ENCODE measurements around the gene UNC79.
"Not testable (repeated sequence)": the region's sequence is repeated elsewhere in the genome, so short reads cannot be mapped to it uniquely, and the experiment has no call there.

Gene UNC79

GRCh38 chr14:93481758-93482157 lies 51.0 kb downstream of the UNC79 start:
- intact Hi-C loops (cut with DNase I), result no loop called here
- DNase-seq, result no peak

DNA sequence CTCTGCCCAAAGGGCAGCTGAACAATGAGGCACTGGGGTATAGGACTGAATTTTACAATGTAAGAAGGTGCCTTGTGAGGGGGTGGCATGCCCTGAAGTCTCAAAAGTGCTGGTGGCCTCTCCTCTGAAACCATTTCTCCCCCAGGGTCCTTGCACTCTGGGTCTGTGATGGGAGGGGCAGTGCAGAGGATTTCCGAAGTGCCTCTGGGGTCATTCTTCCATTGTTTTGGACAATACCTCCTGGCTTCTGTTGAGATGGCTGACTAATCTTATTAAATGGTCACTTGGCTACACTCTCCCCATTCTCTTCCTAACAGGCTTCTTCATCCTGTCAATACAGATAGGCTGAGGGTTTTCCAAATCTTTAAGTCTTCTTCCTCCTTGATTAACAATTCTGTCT lies 59.3 kb downstream of the UNC79 start:
- no peak for DNase-seq
- intact Hi-C loops (cut with DNase I), result no loop called here

DNA sequence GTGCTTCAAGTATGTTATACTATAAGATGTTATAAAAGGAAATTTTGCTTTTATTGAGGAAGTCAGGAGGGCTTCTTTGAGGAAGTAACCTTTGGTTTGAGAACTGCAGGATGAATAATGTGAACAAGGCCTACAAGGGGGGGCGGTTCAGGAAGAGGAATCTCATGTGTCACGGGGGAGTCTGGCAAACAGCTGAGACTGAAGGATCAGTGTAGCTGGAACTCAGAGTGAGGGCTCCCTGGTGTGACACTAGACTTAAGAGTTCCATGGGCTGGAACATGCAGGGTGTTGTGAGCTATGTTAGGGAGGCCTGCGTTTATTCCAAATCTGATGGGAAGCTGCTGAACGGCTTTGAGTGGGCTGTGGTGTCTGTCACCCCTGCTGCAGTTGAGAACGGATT lies 62.3 kb downstream of the UNC79 start:
- intact Hi-C loops (cut with DNase I), result no loop called here
- peak in 10 of 42 donors; percentile 9 to 45 (median 18) for DNase-seq

- not testable (repeated sequence) for DNase-seq
Observed at GRCh38 chr14:93493622-93494021, 62.9 kb downstream of the UNC79 start.

GRCh38 chr14:93496856-93497741 lies 66.4 kb downstream of the UNC79 start:
- DNase-seq, result no peak
- intact Hi-C loops (cut with DNase I), result no loop called here

More at GRCh38 chr14:93493622-93494021, 62.9 kb downstream of the UNC79 start:
- intact Hi-C loops (cut with DNase I), result not testable (repeated sequence)

GRCh38 chr14:93510056-93510455 lies 79.3 kb downstream of the UNC79 start:
- intact Hi-C loops (cut with DNase I), result no loop called here
- DNase-seq, result no peak

DNA sequence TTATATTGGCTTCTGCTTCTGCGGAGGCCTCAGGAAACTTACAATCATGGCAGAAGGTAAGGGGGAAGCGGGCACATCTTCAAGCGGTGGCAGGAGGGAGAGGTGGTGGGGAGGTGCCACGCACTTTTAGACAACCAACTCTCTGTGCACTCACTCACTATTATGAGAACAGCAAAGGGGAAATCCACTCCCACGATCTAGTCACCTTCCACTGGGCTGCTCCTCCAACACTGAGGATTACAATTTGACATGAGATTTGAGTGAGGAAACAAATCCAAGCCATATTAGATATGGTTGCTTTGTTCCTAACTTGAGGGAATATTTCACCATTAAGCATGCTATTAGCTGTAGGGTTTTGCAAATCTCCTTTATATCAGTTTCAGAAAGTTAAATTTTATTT lies 80.3 kb downstream of the UNC79 start:
- no peak for DNase-seq
- intact Hi-C loops (cut with DNase I), result no loop called here

- intact Hi-C loops (cut with DNase I), result no loop called here
Observed at GRCh38 chr14:93520053-93520607, 89.4 kb downstream of the UNC79 start.

DNA sequence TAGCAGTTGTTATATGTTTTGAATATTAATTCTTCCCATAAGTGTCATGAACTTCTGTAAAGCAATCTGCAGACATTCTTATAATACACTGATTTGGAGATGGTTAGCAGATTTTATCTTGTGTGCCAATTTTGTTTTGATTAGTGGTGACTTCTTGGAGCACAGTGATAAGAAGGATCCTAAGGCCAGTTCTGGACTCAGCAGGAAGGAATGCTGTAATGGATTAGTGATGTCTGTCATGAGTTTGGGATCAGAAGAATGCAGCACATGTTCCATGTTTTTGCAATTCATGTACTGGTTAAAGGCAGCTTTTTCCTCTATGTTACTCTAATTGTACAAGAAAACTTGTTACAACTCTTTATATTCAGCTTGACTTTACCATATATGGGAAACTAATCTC lies 91.5 kb downstream of the UNC79 start:
- DNase-seq, result no peak
- intact Hi-C loops (cut with DNase I), result no loop called here

More at GRCh38 chr14:93520053-93520607, 89.4 kb downstream of the UNC79 start:
- DNase-seq, result no peak

- intact Hi-C loops (cut with DNase I); DNase-seq: not testable (repeated sequence)
Observed at GRCh38 chr14:93525216-93525615, 94.5 kb downstream of the UNC79 start.

- DNase-seq, result no peak
- intact Hi-C loops (cut with DNase I), result no loop called here
Observed at GRCh38 chr14:93525696-93526451, 95.1 kb downstream of the UNC79 start.

- no peak for DNase-seq
- intact Hi-C loops (cut with DNase I), result no loop called here
Observed at GRCh38 chr14:93527203-93527607, 96.5 kb downstream of the UNC79 start.

DNA sequence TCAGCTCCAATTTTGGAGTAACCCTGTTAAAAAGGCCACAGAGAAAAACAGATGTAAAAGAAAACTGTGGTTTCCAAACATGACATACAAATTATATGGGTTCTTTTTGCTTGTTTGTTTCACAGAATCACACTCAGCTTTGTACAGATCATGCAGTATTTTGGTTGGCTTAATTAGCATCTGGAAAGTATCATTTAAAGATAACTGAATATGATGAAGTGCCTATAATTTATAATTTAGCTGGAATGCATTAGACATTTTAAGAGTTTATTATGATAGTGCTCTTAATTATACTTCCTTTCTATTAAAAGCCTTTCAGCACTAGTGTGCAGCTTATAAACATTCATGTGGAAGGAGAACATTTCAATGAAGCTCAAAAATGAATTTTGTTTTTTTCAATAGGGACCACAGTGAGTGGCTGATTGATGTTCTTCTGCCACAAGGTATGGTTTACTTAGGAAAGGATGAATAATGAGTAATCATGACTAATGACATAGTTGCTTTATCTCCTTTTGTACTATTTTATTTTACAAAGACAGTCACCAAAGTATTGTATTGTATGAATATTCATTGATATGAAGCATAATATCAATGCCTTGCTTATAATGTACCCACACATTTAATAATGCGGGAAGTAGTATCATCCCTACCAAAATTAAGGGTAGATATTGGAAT lies 98.3 kb downstream of the UNC79 start:
- DNase-seq, result no peak
- intact Hi-C loops (cut with DNase I), result no loop called here

- intact Hi-C loops (cut with DNase I), result no loop called here
- DNase-seq, result no peak
Observed at GRCh38 chr14:93531644-93532043, 100.9 kb downstream of the UNC79 start.

GRCh38 chr14:93532541-93532940 lies 101.8 kb downstream of the UNC79 start:
- DNase-seq, result no peak
- intact Hi-C loops (cut with DNase I), result no loop called here

- intact Hi-C loops (cut with DNase I), result no loop called here
- no peak for DNase-seq
Observed at GRCh38 chr14:93533437-93533836, 102.7 kb downstream of the UNC79 start.

- intact Hi-C loops (cut with DNase I), result no loop called here
- no peak for DNase-seq
Observed at GRCh38 chr14:93533842-93534241, 103.1 kb downstream of the UNC79 start.

DNA sequence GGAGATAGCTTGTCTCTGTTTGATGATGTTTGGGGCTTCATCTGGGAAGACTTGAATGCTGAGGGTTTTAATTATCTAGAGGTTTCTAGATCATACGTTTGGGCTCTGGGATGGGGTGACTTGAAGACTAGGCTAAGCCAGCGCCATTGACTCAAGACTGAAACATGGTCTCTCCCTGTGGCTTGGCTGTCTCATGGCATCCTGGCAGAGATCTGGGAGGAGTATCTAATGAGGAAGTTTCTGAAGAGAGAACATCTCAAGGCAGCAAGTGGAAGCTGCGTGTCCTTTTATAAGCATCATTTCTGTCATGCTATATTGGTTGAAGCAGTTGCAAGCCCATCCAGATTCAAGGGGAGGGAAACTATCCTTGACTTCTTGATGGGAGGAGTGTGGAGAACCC lies 104.8 kb downstream of the UNC79 start:
- intact Hi-C loops (cut with DNase I), result no loop called here
- DNase-seq, result no peak

GRCh38 chr14:93536945-93537344 lies 106.2 kb downstream of the UNC79 start:
- peak in 5 of 42 donors; percentile 9 to 51 (median 29) for DNase-seq
- intact Hi-C loops (cut with DNase I), result no loop called here
